SH-SY5Y (cell line): ENCODE measurements around the gene TUBB2A.

Source experiments
- GATA2 ChIP-seq: IDR thresholded peaks from 2 replicates; pipeline ENCODE4 v1.6.1; 2011; ENCODE audit warnings: mild to moderate bottlenecking, low read depth, low read length
- GATA3 ChIP-seq: IDR thresholded peaks from 2 replicates; pipeline ENCODE4 v1.6.1; 2011; ENCODE audit warnings: low read depth, mild to moderate bottlenecking, low read length, moderate library complexity

- TF ChIP-seq GATA3 (no peak), GATA2 (no peak)
Observed at GRCh38 chr6:3135668-3136291, 21.6 kb downstream of the TUBB2A start.
